Fibroblast of the conjunctiva (primary cell): Measurements from ENCODE around the gene TNIK.
"Not testable (repeated sequence)": the region's sequence is repeated elsewhere in the genome, so short reads cannot be mapped to it uniquely, and the experiment has no call there.

Experiments
- DNase-seq: peaks from one replicate; pipeline ENCODE4 v3.0.0-alpha.2; 2010; ENCODE audit warnings: low read depth

Gene TNIK

GRCh38 chr3:171122240-171122639, 338.0 kb downstream of the TNIK start:
- DNase-seq = no peak

GRCh38 chr3:171121801-171122200, 338.4 kb downstream of the TNIK start:
- DNase-seq = no peak

GRCh38 chr3:171119402-171119801, 340.8 kb downstream of the TNIK start:
- DNase-seq = not testable (repeated sequence)

GRCh38 chr3:171118993-171119392, 341.2 kb downstream of the TNIK start:
- not testable (repeated sequence) for DNase-seq

GRCh38 chr3:171116824-171117395, 343.3 kb downstream of the TNIK start:
- DNase-seq = no peak

- DNase-seq = no peak
These were observed 343.8 kb downstream of the TNIK start for GRCh38 chr3:171116365-171116764.

- DNase-seq = no peak
These were observed 344.5 kb downstream of the TNIK start for GRCh38 chr3:171115667-171116066.

GRCh38 chr3:171113716-171114115, 346.5 kb downstream of the TNIK start:
- no peak for DNase-seq

- DNase-seq = no peak
These were observed 349.5 kb downstream of the TNIK start for GRCh38 chr3:171110715-171111114.

- no peak for DNase-seq
These were observed 352.1 kb downstream of the TNIK start for GRCh38 chr3:171108066-171108465.

- DNase-seq = no peak
These were observed 357.0 kb downstream of the TNIK start for GRCh38 chr3:171103185-171103584.

- DNase-seq = no peak
These were observed 358.1 kb downstream of the TNIK start for GRCh38 chr3:171101982-171102641.

GRCh38 chr3:171099911-171100310, 360.3 kb downstream of the TNIK start:
- DNase-seq = no peak

- DNase-seq = no peak
These were observed 365.1 kb downstream of the TNIK start for GRCh38 chr3:171095063-171095462.

GRCh38 chr3:171094411-171094810, 365.8 kb downstream of the TNIK start:
- DNase-seq = no peak

- no peak for DNase-seq
These were observed 366.7 kb downstream of the TNIK start for GRCh38 chr3:171093462-171093861.

GRCh38 chr3:171092467-171092911, 367.7 kb downstream of the TNIK start:
- no peak for DNase-seq

- DNase-seq = no peak
These were observed 369.9 kb downstream of the TNIK start for GRCh38 chr3:171090321-171090720.

GRCh38 chr3:171088964-171089754, 371.0 kb downstream of the TNIK start:
- peak; percentile 78 for DNase-seq

GRCh38 chr3:171088496-171088895, 371.7 kb downstream of the TNIK start:
- no peak for DNase-seq

- DNase-seq = no peak
These were observed 373.3 kb downstream of the TNIK start for GRCh38 chr3:171086914-171087313.

GRCh38 chr3:171077261-171077660, 382.9 kb downstream of the TNIK start:
- no peak for DNase-seq

GRCh38 chr3:171072432-171072831, 387.8 kb downstream of the TNIK start:
- DNase-seq = no peak
